NCI-H524 treated with DMSO at 0.1 percent for 48 hours (cell line): ENCODE data around the gene RSRP1.

ENCODE experiments used
- DNase-seq: peaks from one replicate; lab custom pipeline; 2025; lab: John Stamatoyannopoulos, UW

The RSRP1 gene

GRCh38 chr1:25219661-25220251 is 27.5 kb downstream of the RSRP1 start:
- no peak for DNase-seq

GRCh38 chr1:25217598-25218232 is 29.5 kb downstream of the RSRP1 start:
- no peak for DNase-seq

GRCh38 chr1:25217015-25217414 is 30.2 kb downstream of the RSRP1 start:
- DNase-seq: no peak

GRCh38 chr1:25216123-25216522 is 31.1 kb downstream of the RSRP1 start:
- DNase-seq: no peak

- no peak for DNase-seq
Observed at GRCh38 chr1:25212725-25213124, 34.5 kb downstream of the RSRP1 start.

GRCh38 chr1:25210728-25211127 is 36.5 kb downstream of the RSRP1 start:
- no peak for DNase-seq

GRCh38 chr1:25209516-25209915 is 37.7 kb downstream of the RSRP1 start:
- DNase-seq: no peak

- no peak for DNase-seq
Observed at GRCh38 chr1:25208561-25209222, 38.6 kb downstream of the RSRP1 start.

GRCh38 chr1:25208092-25208491 is 39.2 kb downstream of the RSRP1 start:
- no peak for DNase-seq

GRCh38 chr1:25206201-25206600 is 41.1 kb downstream of the RSRP1 start:
- DNase-seq: no peak

- DNase-seq: no peak
Observed at GRCh38 chr1:25205786-25206185, 41.5 kb downstream of the RSRP1 start.

- no peak for DNase-seq
Observed at GRCh38 chr1:25204797-25205480, 42.3 kb downstream of the RSRP1 start.

GRCh38 chr1:25201006-25201405 is 46.2 kb downstream of the RSRP1 start:
- DNase-seq: no peak

GRCh38 chr1:25199819-25200620 is 47.2 kb downstream of the RSRP1 start:
- DNase-seq: peak; percentile 43

- DNase-seq: no peak
Observed at GRCh38 chr1:25198663-25199252, 48.5 kb downstream of the RSRP1 start.

- DNase-seq: no peak
Observed at GRCh38 chr1:25197982-25198662, 49.1 kb downstream of the RSRP1 start.

- no peak for DNase-seq
Observed at GRCh38 chr1:25197235-25197975, 49.8 kb downstream of the RSRP1 start.

- no peak for DNase-seq
Observed at GRCh38 chr1:25196830-25197229, 50.4 kb downstream of the RSRP1 start.

GRCh38 chr1:25195835-25196234 is 51.4 kb downstream of the RSRP1 start:
- DNase-seq: no peak

- DNase-seq: no peak
Observed at GRCh38 chr1:25194572-25195020, 52.7 kb downstream of the RSRP1 start.
